Measurements from ENCODE around the gene SHPK.

DNA sequence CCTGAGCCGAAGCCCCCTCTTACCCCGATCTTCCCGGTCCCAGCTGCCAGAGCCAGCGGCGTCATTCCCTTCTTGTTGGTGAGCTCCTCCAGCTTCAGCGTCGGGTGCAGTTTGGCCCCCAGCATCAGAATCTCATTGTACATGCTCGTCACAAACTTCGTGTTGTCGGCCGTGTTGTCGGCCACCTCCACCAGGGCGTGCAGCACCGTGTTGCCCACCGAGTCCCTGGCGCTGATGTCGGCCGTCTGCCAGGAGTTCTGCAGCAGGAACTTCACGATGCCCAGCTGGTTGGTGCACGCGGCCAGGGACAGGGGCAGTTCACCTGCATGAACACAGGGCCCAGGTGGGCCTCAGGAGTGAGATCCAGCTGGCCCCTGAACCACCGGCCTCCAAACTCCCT is 46.3 kb downstream of the SHPK start:
- TF ChIP-seq, protein P1, sequence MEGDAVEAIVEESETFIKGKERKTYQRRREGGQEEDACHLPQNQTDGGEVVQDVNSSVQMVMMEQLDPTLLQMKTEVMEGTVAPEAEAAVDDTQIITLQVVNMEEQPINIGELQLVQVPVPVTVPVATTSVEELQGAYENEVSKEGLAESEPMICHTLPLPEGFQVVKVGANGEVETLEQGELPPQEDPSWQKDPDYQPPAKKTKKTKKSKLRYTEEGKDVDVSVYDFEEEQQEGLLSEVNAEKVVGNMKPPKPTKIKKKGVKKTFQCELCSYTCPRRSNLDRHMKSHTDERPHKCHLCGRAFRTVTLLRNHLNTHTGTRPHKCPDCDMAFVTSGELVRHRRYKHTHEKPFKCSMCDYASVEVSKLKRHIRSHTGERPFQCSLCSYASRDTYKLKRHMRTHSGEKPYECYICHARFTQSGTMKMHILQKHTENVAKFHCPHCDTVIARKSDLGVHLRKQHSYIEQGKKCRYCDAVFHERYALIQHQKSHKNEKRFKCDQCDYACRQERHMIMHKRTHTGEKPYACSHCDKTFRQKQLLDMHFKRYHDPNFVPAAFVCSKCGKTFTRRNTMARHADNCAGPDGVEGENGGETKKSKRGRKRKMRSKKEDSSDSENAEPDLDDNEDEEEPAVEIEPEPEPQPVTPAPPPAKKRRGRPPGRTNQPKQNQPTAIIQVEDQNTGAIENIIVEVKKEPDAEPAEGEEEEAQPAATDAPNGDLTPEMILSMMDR (IDR thresholded peaks at IDR 0.05; ENCODE audit: low read length): no peak
- TF ChIP-seq EZH2 (optimal IDR thresholded peaks at IDR 0.05; ENCODE audit: low read depth, low read length): no peak

All from MM.1S (cell line).